ENCODE data around the gene LYPLAL1.

LYPLAL1 gene

DNA sequence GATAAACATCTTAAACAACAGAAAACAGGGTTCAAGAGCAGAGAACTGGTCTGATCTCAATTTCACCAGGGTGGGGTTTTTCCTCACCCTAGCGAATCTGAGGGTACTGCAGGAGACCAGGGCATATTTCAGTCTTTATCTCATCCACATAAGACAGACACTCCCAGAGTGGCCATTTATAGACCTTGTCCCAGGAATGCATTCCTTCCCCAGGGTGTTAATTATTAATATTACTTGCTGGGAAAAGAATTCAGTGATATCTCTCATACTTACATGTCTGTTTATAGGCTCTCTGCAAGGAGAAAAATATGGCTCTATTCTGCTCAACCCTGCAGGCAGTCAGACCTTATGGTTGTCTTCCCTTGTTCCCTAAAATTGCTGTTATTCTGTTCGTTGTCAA, 84.1 kb downstream of the LYPLAL1 start:
- in situ Hi-C loops (cut with MboI; ENCODE audit: low pct_unique_long_range_greater_than_20kb, low sequenced_read_pairs, unreplicated experiment), result no loop called here
- DNase-seq (ENCODE audit: low spot score), result no peak
- TF ChIP-seq, protein P1, sequence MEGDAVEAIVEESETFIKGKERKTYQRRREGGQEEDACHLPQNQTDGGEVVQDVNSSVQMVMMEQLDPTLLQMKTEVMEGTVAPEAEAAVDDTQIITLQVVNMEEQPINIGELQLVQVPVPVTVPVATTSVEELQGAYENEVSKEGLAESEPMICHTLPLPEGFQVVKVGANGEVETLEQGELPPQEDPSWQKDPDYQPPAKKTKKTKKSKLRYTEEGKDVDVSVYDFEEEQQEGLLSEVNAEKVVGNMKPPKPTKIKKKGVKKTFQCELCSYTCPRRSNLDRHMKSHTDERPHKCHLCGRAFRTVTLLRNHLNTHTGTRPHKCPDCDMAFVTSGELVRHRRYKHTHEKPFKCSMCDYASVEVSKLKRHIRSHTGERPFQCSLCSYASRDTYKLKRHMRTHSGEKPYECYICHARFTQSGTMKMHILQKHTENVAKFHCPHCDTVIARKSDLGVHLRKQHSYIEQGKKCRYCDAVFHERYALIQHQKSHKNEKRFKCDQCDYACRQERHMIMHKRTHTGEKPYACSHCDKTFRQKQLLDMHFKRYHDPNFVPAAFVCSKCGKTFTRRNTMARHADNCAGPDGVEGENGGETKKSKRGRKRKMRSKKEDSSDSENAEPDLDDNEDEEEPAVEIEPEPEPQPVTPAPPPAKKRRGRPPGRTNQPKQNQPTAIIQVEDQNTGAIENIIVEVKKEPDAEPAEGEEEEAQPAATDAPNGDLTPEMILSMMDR (IDR thresholded peaks at IDR 0.05; ENCODE audit: extremely low read depth, insufficient read depth, missing control alignments), result no peak

DNA sequence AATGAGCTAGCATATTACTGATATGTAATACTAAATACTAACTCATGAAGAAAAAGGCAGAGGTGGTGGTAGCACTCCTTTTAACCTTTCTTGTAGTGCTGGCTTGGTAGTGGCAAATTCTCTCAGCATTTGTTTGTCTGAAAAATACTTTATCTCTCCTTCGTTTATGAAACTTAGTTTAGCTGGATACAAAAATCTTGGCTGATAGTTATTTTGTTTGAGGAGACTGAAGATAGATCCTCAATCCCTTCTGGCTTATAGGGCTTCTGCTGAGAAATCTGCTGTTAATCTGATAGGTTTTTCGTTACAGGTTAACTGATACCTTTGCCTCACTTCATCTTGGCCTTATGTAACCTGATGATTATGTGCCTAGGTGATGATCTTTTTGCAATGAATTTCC, 87.8 kb downstream of the LYPLAL1 start:
- in situ Hi-C loops (cut with MboI; ENCODE audit: low pct_unique_long_range_greater_than_20kb, low sequenced_read_pairs, unreplicated experiment), result no loop called here
- TF ChIP-seq, protein P1 (IDR thresholded peaks at IDR 0.05; ENCODE audit: extremely low read depth, insufficient read depth, missing control alignments), result no peak
- DNase-seq (ENCODE audit: low spot score), result no peak

Data from GM13977 (cell line).